H9 (cell line): ENCODE results near the gene TCOF1. TPM values are rescaled to one million over a fixed set of nuclear protein-coding genes. Genes with fewer than 3 reads are reported as not detected.

Source experiments
- DNase-seq: peaks from one replicate; pipeline ENCODE4 v3.0.0-alpha.2; 2017
- H2AFZ ChIP-seq: one replicate; pipeline ENCODE4 v1.6.1; 2013; ENCODE audit warnings: mild to moderate bottlenecking, low read length, control low read depth, moderate library complexity
- H2AK5ac ChIP-seq: 2 replicates; pipeline ENCODE4 v1.6.1; 2013; ENCODE audit warnings: low read length, control low read depth, mixed read lengths; ENCODE audit not compliant: insufficient read length
- H2BK120ac ChIP-seq: one replicate; pipeline ENCODE4 v1.6.1; 2013; ENCODE audit warnings: low read depth, mild to moderate bottlenecking, low read length, control low read depth, inconsistent platforms; ENCODE audit not compliant: poor library complexity, severe bottlenecking
- H2BK12ac ChIP-seq: 2 replicates; pipeline ENCODE4 v1.6.1; 2013; ENCODE audit warnings: low read length, control low read depth, mixed read lengths, low read depth; ENCODE audit not compliant: insufficient read length
- H2BK15ac ChIP-seq: 2 replicates; pipeline ENCODE4 v1.6.1; 2013; ENCODE audit warnings: low read depth, low read length, control low read depth
- H2BK20ac ChIP-seq: one replicate; pipeline ENCODE4 v1.6.1; 2013; ENCODE audit warnings: low read depth, mild to moderate bottlenecking, low read length, control low read depth, inconsistent platforms; ENCODE audit not compliant: poor library complexity, severe bottlenecking
- H2BK5ac ChIP-seq: 2 replicates; pipeline ENCODE4 v1.6.1; 2013; ENCODE audit warnings: low read length, control low read depth, mixed read lengths; ENCODE audit not compliant: insufficient read length
- H3K14ac ChIP-seq: 2 replicates; pipeline ENCODE4 v1.6.1; 2013; ENCODE audit warnings: low read length, control low read depth; ENCODE audit not compliant: insufficient read depth
- H3K18ac ChIP-seq: 2 replicates; pipeline ENCODE4 v1.6.1; 2013; ENCODE audit warnings: low read depth, mild to moderate bottlenecking, mixed read lengths, low read length, control low read depth; ENCODE audit not compliant: insufficient read length
- H3K23ac ChIP-seq: 2 replicates; pipeline ENCODE4 v1.6.1; 2013; ENCODE audit warnings: low read length, control low read depth, mixed read lengths, low read depth; ENCODE audit not compliant: insufficient read length
- H3K23me2 ChIP-seq: 2 replicates; pipeline ENCODE4 v1.6.1; 2013; ENCODE audit warnings: low read depth, mild to moderate bottlenecking, mixed read lengths, low read length, control low read depth; ENCODE audit not compliant: insufficient read length, poor library complexity, severe bottlenecking
- H3K27ac ChIP-seq: 2 replicates; pipeline ENCODE4 v1.5.1; 2013; ENCODE audit warnings: low read length, control low read depth, mixed read lengths, low read depth; ENCODE audit not compliant: insufficient read length
- H3K27me3 ChIP-seq: 2 replicates; pipeline ENCODE4 v1.6.1; 2013; ENCODE audit warnings: low read length, control low read depth, inconsistent platforms; ENCODE audit not compliant: insufficient read depth
- H3K4ac ChIP-seq: 2 replicates; pipeline ENCODE4 v1.6.1; 2013; ENCODE audit warnings: low read depth, mild to moderate bottlenecking, control low read depth, inconsistent platforms, low read length, moderate library complexity
- H3K4me1 ChIP-seq: 2 replicates; pipeline ENCODE4 v1.6.1; 2013; ENCODE audit warnings: low read length, control low read depth, inconsistent platforms; ENCODE audit not compliant: insufficient read depth
- H3K4me2 ChIP-seq: 2 replicates; pipeline ENCODE4 v1.6.1; 2013; ENCODE audit warnings: low read length, control low read depth, mixed read lengths; ENCODE audit not compliant: insufficient read length, insufficient read depth
- H3K56ac ChIP-seq: 2 replicates; pipeline ENCODE4 v1.6.1; 2013; ENCODE audit warnings: low read depth, mild to moderate bottlenecking, mixed read lengths, low read length, control low read depth; ENCODE audit not compliant: insufficient read length
- H3K79me1 ChIP-seq: 2 replicates; pipeline ENCODE4 v1.6.1; 2013; ENCODE audit warnings: low read depth, mild to moderate bottlenecking, moderate library complexity, low read length, control low read depth, inconsistent platforms; ENCODE audit not compliant: insufficient read depth, poor library complexity, severe bottlenecking
- H3K79me2 ChIP-seq: 2 replicates; pipeline ENCODE4 v1.6.1; 2013; ENCODE audit warnings: low read length, control low read depth, inconsistent platforms; ENCODE audit not compliant: insufficient read depth
- H3K9ac ChIP-seq: 2 replicates; pipeline ENCODE4 v1.6.1; 2013; ENCODE audit warnings: low read length, control low read depth, mixed read lengths; ENCODE audit not compliant: insufficient read length; ENCODE audit errors: extremely low read depth
- H3K9me3 ChIP-seq: one replicate; pipeline ENCODE4 v1.6.1; 2013; ENCODE audit warnings: low read depth, low read length, inconsistent platforms; ENCODE audit not compliant: control insufficient read depth
- H3T11ph ChIP-seq: one replicate; pipeline ENCODE4 v1.6.1; 2013; ENCODE audit warnings: mild to moderate bottlenecking, low read length, control low read depth, inconsistent platforms
- H4K20me1 ChIP-seq: one replicate; pipeline ENCODE4 v1.6.1; 2013; ENCODE audit not compliant: control insufficient read depth, insufficient read length, insufficient read depth
- H4K5ac ChIP-seq: 2 replicates; pipeline ENCODE4 v1.6.1; 2013; ENCODE audit warnings: low read depth, mild to moderate bottlenecking, mixed read lengths, low read length, control low read depth; ENCODE audit not compliant: insufficient read length
- H4K8ac ChIP-seq: replicated peaks from 2 replicates; pipeline ENCODE4 v1.6.1; 2013; ENCODE audit warnings: low read length, control low read depth, mixed read lengths, low read depth; ENCODE audit not compliant: insufficient read length
- H4K91ac ChIP-seq: 2 replicates; pipeline ENCODE4 v1.6.1; 2013; ENCODE audit warnings: low read depth, mild to moderate bottlenecking, moderate library complexity, mixed read lengths, low read length, control low read depth; ENCODE audit not compliant: insufficient read length
- H3K27ac Mint-ChIP-seq, 3 experiments: 2 replicates in 2 of 3; 3 replicates in 1 of 3; pipeline ENCODE4 v1.8.0; 2020 to 2021; ENCODE audit warnings: mixed read lengths in 3 of 3, mild to moderate bottlenecking in 1 of 3, moderate library complexity in 1 of 3
- H3K27me3 Mint-ChIP-seq: 2 replicates; pipeline ENCODE4 v1.8.0; 2021; ENCODE audit warnings: low read depth, mild to moderate bottlenecking, moderate library complexity, mixed read lengths
- H3K36me3 Mint-ChIP-seq, 3 experiments: 2 replicates in 2 of 3; 3 replicates in 1 of 3; pipeline ENCODE4 v1.8.0; 2020 to 2021; ENCODE audit warnings: low read depth in 3 of 3, mixed read lengths in 3 of 3; ENCODE audit not compliant: insufficient read depth in 1 of 3
- H3K4me1 Mint-ChIP-seq, 2 experiments: 2 replicates each; pipeline ENCODE4 v1.8.0; 2020; ENCODE audit warnings: mixed read lengths in 2 of 2
- H3K4me3 Mint-ChIP-seq, 2 experiments: 2 replicates in 1 of 2; 3 replicates in 1 of 2; pipeline ENCODE4 v1.8.0; 2020 to 2021; ENCODE audit warnings: mild to moderate bottlenecking in 2 of 2, mixed read lengths in 2 of 2, moderate library complexity in 1 of 2
- H3K9me3 Mint-ChIP-seq, 2 experiments: 2 replicates in 1 of 2; 3 replicates in 1 of 2; pipeline ENCODE4 v1.8.0; 2020; ENCODE audit warnings: mild to moderate bottlenecking in 2 of 2, mixed read lengths in 2 of 2, moderate library complexity in 1 of 2
- WGBS: extraction: QIAGEN DNeasy Blood & Tissue Kit; methylation state at CpG from one replicate; pipeline ENCODE4 v1.1.7; 2013; ENCODE audit warnings: missing lambda C conversion rate, low lambda C conversion rate, mixed read lengths; ENCODE audit not compliant: insufficient read length; ENCODE audit errors: extremely low coverage; 5-methylcytosine and 5-hydroxymethylcytosine counted together
- total RNA-seq: library from RNA; stranded (reverse); gene quantifications from 2 replicates; pipeline ENCODE4 v1.2.1, GENCODE V29; 2021
- TF ChIP-seq, protein P1 (sequence below): fragments of 200-600 bp; sonication (generic); conservative IDR thresholded peaks from 3 replicates; pipeline ENCODE4 v1.8.0; 2021; ENCODE audit warnings: antibody characterized with exemption, mild to moderate bottlenecking

TCOF1 gene
- total RNA-seq, 1 experiment from 2014 or later = 128 TPM

DNA sequence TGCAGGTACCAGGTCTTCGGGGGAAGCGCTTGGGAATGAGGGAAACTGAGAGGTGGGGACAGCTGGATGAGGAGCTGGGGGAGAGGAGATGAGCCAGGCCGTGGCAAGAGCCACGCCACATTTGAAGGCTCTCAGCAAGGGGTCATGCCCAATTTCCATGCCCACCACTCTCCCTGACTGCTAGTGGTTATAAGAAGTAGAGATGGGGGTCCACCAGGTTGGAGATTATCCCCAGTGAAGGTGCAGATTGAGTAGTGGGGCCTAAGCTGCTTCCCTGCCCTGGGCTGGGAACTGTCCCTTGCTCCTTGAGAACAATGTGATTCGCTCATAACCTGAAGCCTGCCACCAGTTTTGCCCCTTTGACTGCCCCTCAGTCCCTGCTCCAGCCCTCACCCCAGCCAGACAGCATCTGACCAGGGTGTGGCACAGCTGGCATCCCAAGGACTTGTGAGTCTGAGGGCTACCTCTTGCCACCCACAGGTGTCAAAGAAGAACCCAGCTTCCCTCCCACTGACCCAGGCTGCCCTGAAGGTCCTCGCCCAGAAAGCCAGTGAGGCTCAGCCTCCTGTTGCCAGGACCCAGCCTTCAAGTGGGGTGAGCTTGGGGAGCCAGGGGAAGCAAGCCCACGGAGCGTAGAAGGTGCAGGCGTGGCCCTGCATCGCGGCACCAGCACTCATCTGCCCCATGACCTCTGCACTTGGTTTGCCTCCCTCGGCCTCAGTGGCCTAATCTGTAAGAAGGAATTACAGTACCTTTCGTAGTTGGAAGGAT is 33.8 kb downstream of the TCOF1 start:
- no peak overlapping the region for H2AFZ ChIP-seq
- no peaks in the 10 kb centered on the region for H3K79me2 ChIP-seq
- no peak overlapping the region for H4K91ac ChIP-seq
- H3K4me3 Mint-ChIP-seq = no peak overlapping the region
- no peak overlapping the region for H2BK120ac ChIP-seq
- no peak overlapping the region for H3K56ac ChIP-seq
- TF ChIP-seq, protein P1, sequence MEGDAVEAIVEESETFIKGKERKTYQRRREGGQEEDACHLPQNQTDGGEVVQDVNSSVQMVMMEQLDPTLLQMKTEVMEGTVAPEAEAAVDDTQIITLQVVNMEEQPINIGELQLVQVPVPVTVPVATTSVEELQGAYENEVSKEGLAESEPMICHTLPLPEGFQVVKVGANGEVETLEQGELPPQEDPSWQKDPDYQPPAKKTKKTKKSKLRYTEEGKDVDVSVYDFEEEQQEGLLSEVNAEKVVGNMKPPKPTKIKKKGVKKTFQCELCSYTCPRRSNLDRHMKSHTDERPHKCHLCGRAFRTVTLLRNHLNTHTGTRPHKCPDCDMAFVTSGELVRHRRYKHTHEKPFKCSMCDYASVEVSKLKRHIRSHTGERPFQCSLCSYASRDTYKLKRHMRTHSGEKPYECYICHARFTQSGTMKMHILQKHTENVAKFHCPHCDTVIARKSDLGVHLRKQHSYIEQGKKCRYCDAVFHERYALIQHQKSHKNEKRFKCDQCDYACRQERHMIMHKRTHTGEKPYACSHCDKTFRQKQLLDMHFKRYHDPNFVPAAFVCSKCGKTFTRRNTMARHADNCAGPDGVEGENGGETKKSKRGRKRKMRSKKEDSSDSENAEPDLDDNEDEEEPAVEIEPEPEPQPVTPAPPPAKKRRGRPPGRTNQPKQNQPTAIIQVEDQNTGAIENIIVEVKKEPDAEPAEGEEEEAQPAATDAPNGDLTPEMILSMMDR = no peak
- no peak overlapping the region for H3T11ph ChIP-seq
- no peak overlapping the region for H2AK5ac ChIP-seq
- H2BK12ac ChIP-seq = no peak overlapping the region
- no peaks in the 10 kb centered on the region for H3K23me2 ChIP-seq
- H3K4me1 ChIP-seq = no peaks in the 10 kb centered on the region
- H4K20me1 ChIP-seq = no peaks in the 10 kb centered on the region
- no peaks in the 10 kb centered on the region for H3K27me3 ChIP-seq
- no peak overlapping the region for H3K27ac ChIP-seq
- no peak overlapping the region for H4K8ac ChIP-seq
- H3K4me1 Mint-ChIP-seq = no peaks in the 10 kb centered on the region
- H3K18ac ChIP-seq = no peak overlapping the region
- no CpG with 5 or more reads among the region's 13 CpGs for WGBS
- H3K9ac ChIP-seq = no peak overlapping the region
- H2BK20ac ChIP-seq = no peak overlapping the region
- H3K27me3 Mint-ChIP-seq = no peaks in the 10 kb centered on the region; the same call in 1 of the 2 replicates
- no peak overlapping the region for H3K4ac ChIP-seq
- H3K14ac ChIP-seq = no peak overlapping the region
- H2BK15ac ChIP-seq = no peak overlapping the region
- H3K9me3 ChIP-seq = no peaks in the 10 kb centered on the region
- peaks cover 42 to 93% (median 79%) of the 10 kb centered on the region in 3 experiments for H3K36me3 Mint-ChIP-seq
- H3K4me2 ChIP-seq = no peak overlapping the region
- H3K9me3 Mint-ChIP-seq = no peaks in the 10 kb centered on the region
- no peaks in the 10 kb centered on the region for H3K79me1 ChIP-seq
- no peak for DNase-seq
- no peak overlapping the region for H3K23ac ChIP-seq
- no peak overlapping the region for H4K5ac ChIP-seq
- no peak overlapping the region for H2BK5ac ChIP-seq
- H3K27ac Mint-ChIP-seq = no peak overlapping the region
